ENCODE data around the gene BAZ2B. TPM values are rescaled to one million over a fixed set of nuclear protein-coding genes. Genes with fewer than 3 reads are reported as not detected.

Gene BAZ2B
- total RNA-seq: 499 TPM

DNA sequence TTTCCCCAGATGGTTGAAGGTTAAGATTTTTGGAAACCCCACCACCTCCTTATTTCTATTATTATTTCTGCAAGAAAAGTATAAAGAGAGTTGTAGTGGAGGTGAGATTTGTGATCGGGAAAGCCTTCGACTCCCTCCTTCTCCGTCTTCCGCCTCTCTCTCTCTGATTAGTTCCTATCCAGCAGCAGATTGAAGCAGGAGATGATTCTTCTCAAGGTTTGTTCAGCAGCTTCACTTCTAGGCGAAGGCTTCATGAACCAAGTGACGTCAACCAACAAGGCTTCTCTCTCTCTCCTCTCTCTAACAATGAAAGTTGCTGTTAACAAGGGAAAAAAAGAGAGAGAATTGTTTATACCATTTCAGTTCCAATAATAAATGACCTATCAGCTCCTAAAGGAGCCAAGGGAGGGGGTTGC is at the start of gene BAZ2B:
TSS of gene BAZ2B (minus strand) at position 263 of the 416 bp plus-strand sequence. CDS start 137,829 bp downstream, outside the sequence.

GRCh38 chr2:159285929-159286708 is 330.2 kb downstream of the BAZ2B start, which contains the start of gene WDSUB1:
Gene WDSUB1, minus strand, starts transcription at chr2:159286703. Its CDS starts 3,634 bp downstream, at chr2:159283069.

Other genes with a start within 250 kb of the BAZ2B start
- 284 TPM for gene MARCHF7, start 96.0 kb upstream of the BAZ2B start, total RNA-seq
- 28.5 TPM for gene CD302, start 181.7 kb upstream of the BAZ2B start, total RNA-seq